GM21360 (cell line): Measurements from ENCODE around the gene SNAI3.

ENCODE experiments used
- ATAC-seq: cut with Tn5 transposase; IDR thresholded peaks from one replicate; pipeline ENCODE4 v1.9.1; 2021; ENCODE audit warnings: mild to moderate bottlenecking, moderate library complexity; ENCODE audit not compliant: unreplicated experiment

Gene SNAI3

DNA sequence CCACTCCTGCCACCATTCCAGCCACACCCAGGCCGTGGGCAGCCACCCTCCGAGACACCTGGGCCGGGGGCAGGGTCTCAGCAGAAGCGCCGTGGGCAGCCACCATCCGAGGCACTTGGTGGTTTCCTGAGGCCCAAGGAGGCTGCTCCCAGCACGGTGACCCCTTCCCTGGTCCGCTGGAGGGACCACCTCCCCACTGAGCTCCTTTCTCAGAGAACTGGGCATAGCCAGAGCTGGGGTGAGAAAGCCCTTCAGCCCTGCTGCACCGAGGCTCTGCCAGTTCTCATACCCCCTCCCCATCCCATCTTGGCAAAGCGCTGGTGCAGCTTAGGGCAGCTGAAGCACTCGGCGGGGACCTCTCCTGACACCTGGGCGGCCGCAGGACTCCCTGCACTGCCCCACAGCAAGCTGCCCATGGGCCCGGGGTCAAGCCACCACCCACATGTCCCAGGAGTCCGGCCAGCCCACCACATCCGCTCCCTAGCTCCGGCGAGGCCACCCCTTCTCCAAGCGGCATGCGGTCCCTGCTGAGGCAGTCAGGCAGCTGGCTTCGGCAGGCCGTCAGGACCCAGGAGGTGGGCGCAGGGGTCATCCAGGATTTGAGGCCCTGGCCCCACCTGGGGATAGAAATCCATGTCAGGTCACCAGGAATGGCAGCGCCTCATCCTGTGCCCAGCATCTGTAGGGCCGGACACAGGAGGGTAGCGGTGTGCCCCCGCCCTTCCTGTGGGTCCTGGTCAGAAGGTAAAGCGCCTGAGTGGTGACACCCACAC lies 34.1 kb downstream of the SNAI3 start:
- ATAC-seq: no peak

DNA sequence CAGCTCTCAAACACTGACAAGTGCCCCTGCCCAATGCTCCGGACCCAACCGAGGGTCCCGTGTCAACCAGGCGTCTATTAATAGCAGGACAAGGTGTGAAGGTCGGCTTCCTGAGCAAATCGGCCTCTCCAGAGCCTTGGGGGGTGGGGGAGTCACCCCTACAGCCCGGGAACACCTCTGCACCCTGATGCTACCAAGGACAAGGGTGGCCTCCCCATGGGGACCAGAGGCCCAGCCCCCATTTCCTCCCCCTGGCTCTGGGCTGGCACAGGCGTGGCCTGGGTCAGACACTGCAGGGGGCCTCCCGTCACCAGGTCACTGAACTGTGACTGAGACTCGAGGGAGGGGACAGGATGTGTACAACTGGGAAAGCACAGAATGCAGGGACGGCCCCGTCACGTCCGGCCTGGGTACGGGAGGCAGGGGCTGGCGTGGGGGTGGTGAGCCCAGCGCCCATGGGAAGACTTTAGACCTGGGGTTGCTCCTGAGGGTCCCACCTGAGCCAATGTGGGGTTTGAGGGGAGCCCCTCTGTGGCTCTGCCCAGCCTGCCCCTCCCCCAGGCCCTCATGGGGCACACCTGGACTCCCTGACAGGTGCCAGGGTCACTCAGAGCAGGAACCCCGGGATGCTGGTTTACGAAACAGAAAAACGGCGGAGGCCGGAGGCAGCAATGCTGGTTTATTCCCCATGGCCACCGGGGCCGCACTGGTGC lies 34.9 kb downstream of the SNAI3 start:
- ATAC-seq: peak; percentile 57

DNA sequence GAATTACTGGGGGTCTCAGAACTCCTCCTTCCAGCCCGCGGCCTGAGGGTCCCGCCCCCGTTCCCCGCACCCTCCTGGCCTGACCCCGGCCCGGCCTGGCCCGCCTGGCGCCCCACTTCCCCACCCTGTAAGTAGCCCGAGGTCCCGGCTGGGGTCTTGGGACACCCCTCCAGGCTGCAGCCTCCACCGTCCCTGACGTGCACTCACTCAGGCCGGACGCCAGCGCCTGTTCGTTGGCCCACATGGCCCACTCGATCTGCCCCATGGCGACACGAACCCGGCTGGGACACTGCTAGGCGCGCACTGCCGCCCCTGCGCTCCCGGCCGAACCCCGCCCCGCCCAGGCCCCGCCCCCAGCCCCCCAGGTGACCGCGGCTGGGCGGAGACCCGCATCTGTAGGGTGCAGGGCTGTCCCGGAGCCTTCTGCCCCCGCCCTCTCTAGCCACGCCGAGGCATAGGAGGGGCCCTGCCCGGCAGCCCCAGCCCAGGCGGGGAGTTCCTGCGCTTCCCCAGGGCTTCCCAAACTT lies 35.5 kb downstream of the SNAI3 start, which contains the start of gene CYBA:
CYBA (minus strand) TSS at position 305 of the 527 bp plus-strand sequence; CDS start at position 265, 40 bp downstream.
- ATAC-seq: peak; percentile 57

DNA sequence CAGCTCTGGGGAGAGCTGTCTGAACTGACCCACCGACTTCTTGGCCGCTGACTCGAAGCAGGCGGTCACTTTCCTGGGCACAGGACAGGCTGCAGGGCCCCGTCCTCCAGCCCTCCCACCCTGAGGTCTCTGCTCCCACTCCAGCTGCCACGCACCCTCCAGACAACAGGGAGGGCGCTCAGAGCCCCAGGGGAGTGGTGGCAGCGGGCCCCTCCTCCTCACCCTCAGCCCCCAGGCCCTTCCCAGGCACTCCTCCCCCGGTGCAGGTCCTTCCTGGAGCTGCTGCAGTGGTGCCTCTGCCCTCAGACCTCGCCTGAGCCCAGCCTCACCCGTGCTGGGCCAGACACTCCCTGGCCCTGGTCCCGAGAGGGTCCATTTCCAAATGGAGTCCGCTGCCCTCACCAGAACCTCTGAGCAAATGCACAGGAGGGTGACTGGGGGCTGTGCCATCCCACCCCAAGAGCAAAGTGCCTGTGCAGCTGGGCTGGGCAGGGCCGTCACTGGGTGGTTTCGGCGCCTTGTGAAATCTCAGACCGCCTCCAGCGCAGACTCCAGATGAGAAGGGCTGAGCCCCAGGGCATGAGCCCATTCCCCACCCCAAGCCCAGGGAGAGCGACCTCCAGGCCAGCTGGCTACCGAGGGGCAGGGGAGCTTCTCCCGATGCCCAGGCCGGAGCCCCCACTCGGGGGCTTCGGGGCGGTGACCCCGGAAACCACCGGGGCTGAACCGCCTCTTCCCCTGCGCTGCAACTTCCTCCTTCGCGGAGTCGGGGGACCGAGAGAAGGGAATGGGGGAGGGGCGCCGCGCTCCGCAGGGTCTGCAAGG lies 36.2 kb downstream of the SNAI3 start:
- ATAC-seq: no peak

DNA sequence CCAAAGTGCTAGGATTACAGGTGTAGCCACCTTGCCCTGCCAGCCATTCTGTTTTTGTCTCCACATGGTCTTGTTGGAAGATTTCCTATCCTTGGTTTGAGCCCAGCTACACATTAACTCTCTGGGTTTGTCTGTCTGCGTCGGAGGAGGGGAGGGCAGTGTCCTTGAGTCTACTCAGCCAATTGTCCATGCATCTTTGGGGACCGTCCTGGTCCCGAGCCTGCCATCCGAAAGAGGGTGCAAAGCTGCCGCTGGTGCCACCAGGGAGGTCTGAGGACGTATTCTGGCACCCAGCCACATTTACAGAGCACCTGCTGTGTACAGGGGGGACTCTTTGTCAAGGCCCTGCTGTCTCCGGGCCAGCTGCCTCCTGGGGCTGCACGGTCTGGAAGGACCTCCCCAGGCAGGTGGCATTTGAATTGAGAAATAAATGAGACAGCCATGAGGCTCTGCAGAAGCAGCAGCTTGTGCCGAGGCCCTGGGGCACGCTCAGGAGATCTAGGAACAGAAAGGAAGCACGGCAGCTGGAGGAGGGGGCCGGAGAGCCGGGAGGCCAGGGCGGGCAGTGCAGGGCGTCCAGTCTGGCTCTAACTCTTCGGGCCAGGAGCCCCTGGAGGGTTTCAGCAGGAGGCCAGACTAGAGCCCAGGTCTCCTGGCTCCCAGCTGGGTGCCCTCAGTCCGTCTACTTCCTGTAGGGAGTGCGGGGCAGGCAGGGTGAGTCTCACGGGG lies 36.9 kb downstream of the SNAI3 start:
- ATAC-seq: no peak

DNA sequence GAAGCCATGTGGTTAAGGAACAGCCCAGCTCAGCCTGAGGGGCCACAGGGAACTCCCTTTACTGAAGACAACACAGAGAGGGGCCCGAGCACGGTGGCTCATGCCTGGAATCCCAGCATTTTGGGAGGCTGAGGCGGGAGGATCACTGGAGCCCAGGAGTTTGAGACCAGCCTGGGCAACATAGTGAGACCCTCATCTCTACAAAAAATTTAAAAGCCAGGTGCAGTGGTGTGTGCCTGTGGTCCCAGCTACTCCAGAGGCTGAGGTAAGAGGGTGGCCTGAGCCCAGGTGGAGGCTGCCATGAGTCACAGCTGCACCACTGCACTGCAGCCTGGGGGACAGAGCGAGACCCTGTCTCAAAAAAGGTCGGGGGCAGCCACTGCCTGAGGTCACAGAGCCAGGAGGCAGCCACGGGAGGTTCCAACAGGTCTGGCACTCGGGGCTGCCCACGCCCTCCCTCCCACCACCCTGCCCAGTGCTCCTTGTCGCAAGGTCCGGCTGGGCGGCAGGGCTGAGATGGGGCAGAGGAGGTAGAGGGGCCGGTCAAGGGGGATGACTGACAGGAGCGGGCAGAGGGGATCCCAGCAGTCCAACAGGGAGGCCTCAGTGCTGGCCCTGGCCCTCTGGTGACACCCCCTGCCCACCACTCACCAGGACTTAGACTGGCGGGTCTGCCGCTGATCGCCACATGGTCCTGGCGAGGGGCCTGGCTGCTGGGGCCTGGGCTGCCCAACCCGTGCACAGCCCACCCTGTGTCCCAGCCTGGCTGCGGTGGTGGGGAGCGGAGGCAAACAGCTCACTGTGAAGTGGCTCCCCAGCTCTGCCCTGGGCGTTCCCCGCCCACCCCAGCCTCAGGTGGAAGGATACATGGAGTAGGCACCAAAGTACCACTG lies 38.9 kb downstream of the SNAI3 start:
- no peak for ATAC-seq

DNA sequence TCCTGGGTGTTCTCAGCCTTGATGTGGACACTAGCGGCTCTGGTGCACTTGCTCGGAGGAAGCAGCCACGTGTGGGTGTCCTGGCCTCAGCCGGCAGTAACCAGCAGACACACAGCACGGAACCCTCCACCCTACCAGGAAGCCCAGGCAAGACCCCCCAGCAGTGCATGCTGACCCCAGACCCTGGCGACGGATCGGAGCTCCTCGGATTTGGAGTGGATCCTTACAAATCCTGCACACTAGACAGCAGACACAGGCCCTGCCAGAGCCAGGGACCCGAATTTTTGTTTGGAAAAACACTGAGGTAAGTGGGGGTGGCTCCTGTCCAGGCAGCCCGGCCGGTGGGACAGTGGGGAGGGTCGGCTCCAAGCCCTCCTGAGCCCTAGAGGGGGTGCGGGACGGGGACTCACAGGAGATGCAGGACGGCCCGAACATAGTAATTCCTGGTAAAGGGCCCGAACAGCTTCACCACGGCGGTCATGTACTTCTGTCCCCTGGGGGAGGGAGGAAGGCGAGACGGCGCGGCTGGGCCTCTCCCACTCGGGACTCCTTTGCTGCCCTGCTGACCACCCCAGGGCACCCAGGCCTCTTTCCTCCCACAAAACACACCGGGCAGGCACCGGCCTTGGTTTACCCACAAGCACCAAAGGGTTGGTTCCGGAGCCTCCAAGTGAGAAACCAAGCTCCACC lies 39.8 kb downstream of the SNAI3 start:
- ATAC-seq: no peak

DNA sequence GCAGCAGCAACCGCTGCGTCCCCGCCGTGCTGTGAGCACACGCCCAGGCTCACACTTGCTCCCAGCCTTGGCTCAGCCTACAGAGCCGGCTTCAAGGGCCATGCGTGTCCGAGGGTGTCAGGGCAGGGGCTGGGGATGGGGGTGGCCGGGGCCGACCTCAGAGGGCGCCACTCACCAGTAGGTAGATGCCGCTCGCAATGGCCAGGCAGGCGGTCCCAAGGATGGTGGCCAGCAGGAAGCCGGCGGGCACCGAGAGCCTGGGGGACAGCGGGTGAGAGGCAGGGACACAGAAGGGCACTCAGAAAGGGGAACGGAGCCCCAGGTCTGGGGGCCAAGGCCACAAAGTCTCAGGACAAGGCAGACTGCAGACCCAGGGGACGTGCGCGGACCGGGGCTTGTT lies 40.4 kb downstream of the SNAI3 start:
- ATAC-seq: no peak

DNA sequence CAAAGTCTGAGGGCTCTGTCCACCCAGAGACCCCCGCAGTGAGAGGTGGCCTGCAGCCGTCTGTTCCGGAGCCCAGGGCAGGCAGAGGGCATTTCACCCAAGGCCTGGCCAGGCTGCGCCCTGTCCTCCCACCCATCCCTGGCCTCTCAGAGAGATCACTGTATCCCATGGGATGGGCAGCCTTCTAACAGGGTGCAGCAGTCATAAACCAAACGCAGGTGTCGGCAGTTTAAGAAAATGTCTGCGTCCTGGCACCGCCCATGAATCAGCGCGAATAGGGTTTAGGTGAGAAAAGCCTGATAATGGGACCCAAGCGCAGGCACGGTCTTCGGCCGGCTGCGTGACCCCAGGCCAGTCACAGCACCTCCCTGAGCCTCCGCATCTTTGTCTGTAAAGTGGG lies 40.9 kb downstream of the SNAI3 start:
- ATAC-seq: no peak

DNA sequence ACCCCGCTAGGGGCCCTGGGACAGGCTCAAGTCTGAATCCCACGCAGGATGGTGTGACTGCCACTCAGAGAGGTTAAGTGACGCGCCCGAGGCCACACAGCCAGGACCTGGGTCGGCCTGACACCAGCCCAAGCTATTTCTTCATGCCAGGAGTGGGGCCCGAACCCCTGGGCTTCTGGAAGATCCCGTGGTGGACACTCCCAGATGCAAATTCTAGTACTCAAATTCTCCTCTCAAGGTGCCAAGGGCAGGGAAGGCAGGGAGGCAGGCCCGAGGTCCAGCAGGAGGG lies 42.7 kb downstream of the SNAI3 start:
- no peak for ATAC-seq

DNA sequence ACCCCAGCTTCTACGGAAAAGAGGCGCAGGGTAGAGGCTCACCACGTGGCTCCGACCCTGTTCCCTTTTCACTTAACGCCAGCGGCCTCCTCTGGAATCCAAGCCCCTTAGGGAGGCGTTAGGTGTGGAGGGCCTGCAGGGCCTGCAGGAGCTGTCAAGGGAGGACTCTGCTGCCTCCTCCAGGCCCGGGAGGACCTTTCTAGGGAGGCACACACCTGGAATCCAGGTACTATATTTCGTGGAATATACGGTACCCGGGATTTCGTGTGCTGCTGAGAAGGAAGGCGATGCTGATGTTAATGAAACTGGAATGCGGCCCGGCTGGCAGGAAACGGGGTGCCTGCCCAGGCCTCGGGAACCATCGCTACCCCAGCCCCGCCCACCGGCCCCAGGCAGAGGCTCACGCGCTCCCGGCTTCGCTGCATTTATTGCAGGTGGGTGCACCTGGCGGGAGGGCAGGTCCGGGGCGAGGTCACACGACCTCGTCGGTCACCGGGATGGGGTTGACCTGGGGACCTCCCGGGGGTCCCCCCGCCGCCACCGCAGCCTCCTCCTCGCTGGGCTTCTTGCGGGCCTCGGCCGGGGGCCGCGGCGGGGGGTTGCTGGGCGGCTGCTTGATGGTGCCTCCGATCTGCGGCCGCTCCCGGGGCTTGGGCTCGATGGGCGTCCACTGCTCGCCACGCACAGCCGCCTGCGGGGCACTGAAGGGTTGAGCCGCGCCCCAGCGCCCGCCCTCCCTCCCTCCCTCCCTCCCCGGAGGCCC lies 43.2 kb downstream of the SNAI3 start:
- ATAC-seq: no peak

DNA sequence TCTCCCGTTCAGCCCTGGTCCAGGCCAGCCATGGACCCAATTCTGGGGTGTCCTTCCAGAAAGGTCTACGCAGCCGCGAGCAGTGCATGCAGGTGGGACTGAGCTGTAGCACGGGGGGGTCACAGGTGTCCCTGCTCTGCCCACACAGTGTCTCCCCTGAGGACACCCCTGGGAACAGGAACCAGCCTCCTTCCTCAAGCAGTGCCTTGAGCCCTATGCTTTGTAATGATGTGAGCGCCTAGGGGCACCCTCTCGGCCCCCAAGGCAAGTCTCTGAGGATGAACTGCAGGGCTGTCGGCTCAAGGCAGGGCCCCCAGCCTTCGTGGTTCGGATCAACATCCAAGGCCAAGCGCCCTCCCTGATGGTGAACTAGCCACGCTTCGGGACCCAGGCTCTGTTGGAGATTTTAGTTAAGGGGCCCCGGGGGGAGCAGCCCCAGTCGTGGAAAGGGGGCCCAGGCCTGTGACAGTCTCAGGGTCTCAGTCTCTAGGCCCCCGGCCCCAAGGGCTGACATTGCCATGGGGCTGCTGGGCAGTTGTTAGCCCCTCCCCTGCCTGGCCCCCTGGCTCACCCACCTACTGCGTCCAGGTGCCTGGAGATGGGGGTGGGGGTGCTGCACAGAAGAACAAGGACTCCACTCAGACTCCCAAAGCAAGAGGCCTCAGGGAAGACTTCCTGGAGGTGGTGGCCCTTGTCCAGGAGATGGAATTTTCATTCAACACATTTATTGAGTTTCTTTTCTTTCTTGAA lies 45.6 kb downstream of the SNAI3 start:
- no peak for ATAC-seq

DNA sequence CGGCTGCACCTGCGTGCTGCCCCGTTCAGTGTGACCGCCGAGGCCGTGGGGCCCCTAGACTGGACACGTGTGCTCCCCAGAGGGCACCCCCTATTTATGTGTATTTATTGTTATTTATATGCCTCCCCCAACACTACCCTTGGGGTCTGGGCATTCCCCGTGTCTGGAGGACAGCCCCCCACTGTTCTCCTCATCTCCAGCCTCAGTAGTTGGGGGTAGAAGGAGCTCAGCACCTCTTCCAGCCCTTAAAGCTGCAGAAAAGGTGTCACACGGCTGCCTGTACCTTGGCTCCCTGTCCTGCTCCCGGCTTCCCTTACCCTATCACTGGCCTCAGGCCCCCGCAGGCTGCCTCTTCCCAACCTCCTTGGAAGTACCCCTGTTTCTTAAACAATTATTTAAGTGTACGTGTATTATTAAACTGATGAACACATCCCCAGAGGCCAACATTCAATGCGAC lies 46.2 kb downstream of the SNAI3 start:
- no peak for ATAC-seq

DNA sequence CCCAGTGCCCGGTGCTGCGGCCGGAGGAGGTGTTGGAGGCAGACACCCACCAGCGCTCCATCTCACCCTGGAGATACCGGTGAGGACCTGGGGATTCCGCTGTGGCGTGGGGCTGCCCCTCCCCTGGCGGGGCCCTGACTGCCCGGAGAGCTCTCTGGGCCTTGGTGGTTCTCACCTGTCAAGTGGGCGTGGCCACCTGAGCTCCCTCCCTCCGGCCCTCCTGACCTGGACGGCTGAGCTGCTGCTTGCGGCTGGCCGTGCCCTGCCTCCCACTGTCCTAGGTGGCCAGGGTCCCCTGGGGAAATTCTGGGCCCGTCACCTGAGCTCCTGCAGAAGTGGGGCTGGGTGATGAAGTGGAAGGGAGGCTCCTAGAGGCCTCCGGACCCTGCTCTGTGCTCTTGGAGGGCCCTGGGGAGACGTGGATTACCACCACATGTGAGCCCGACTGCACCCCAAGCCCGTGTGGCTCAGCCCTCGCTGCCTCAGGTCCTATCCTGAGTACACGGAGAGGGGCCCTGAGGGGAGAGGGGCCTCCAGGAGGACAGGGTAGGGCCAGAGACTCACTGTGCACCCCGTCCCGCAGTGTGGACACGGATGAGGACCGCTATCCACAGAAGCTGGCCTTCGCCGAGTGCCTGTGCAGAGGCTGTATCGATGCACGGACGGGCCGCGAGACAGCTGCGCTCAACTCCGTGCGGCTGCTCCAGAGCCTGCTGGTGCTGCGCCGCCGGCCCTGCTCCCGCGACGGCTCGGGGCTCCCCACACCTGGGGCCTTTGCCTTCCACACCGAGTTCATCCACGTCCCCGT lies 46.9 kb downstream of the SNAI3 start:
- no peak for ATAC-seq

DNA sequence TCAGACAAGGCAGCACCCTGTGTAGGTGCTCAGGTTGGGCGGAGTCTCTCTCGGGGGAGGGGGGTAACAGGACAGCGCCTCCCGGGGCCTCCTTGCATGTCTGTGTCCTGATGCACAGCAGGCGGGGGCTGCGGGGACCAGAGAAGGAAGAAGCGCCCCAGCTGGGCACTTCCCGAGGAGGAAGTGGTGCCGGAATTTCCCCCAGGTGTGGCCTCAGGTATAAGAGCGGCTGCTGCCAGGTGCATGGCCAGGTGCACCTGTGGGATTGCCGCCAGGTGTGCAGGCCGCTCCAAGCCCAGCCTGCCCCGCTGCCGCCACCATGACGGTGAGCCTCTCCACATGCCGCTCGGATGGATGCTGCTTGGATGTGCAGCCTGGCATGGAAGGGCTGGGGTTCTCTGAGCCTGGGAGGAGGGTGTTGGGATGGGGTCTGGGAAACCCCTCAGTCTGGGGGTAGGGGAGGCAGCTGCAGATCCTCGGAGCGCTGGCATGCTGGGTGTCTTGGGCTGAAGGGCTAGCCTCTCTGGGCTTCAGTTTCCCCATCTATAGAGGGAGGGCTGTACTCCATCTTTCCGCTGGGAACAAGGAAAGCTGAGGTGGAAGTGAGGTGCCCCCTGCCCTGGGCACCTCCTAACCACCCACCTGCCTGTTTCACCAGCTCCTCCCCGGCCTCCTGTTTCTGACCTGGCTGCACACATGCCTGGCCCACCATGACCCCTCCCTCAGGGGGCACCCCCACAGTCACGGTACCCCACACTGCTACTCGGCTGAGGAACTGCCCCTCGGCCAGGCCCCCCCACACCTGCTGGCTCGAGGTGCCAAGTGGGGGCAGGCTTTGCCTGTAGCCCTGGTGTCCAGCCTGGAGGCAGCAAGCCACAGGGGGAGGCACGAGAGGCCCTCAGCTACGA lies 47.7 kb downstream of the SNAI3 start, which contains the start of gene IL17C:
IL17C (plus strand) TSS at position 250 of the 908 bp plus-strand sequence; CDS start at position 320, 70 bp downstream.
- ATAC-seq: no peak
